ENCODE measurements around the gene STYX.
"Not testable (repeated sequence)": the region's sequence is repeated elsewhere in the genome, so short reads cannot be mapped to it uniquely, and the experiment has no call there.

The STYX gene

DNA sequence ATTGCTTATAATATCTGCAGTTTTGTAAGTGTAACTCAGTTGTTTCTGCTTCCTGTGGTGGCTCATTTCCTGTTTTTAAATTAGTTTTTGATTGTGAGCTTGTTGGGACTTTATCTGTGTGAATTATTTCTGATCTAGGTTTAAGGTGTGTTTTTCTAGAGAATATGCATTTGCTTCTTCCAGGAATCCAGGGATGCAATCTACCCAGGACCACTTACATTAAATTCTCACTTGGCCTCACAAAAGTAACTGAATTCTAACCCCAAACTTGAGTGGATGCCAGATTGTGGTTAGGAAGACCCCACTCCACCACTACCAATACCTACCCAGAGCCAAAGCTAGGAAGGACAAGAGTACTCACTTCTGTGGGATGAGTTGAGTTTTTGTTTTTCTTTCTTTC, 11.9 kb downstream of the STYX start:
- Histone ChIP-seq H3K4me3 (ENCODE audit: low read depth, low read length) (no peak overlapping the region), H3K27ac (no peak overlapping the region), H3K27me3 (replicated peaks) (no peaks in the 10 kb centered on the region), H3K36me3 (replicated peaks) (peaks cover 2% of the 10 kb centered on the region)
- in situ Hi-C loops (cut with HindIII; ENCODE audit: low pct_ligation_motif_present, low sequenced_read_pairs), result no loop called here
- TF ChIP-seq, protein P1, sequence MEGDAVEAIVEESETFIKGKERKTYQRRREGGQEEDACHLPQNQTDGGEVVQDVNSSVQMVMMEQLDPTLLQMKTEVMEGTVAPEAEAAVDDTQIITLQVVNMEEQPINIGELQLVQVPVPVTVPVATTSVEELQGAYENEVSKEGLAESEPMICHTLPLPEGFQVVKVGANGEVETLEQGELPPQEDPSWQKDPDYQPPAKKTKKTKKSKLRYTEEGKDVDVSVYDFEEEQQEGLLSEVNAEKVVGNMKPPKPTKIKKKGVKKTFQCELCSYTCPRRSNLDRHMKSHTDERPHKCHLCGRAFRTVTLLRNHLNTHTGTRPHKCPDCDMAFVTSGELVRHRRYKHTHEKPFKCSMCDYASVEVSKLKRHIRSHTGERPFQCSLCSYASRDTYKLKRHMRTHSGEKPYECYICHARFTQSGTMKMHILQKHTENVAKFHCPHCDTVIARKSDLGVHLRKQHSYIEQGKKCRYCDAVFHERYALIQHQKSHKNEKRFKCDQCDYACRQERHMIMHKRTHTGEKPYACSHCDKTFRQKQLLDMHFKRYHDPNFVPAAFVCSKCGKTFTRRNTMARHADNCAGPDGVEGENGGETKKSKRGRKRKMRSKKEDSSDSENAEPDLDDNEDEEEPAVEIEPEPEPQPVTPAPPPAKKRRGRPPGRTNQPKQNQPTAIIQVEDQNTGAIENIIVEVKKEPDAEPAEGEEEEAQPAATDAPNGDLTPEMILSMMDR (IDR thresholded peaks at IDR 0.05; ENCODE audit: low read depth, low read length, missing control alignments), result no peak
- DNase-seq, result no peak

DNA sequence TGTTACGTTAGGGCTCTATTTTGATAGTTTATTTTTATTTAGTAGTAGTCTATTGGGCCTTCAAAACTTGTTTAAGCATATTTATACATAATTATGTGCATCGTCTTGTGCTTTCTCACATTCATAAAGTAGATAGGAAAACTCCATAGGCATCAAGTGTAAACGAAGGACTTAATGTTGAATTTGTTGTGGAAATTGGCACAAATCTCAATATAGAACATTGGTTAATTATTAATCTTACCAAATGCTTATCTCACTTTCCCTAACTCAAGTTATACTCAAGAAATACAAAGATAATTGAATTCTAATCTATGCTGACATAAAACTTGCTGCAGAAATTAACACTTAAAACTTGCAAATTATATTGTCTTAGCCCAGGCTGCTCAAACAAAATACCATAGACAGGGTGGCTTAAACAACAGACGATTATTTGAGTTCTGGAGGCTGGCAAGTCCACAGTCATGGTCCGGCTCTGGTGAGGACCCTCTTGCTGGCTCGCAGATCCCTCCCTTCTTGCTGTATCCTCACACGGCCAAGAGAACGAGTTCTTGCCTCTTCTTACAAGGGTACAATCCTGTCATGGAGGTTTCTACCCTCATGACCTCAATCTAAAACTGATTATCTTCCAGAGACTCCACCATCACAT, 18.8 kb downstream of the STYX start:
- TF ChIP-seq, protein P1 (IDR thresholded peaks at IDR 0.05; ENCODE audit: low read depth, low read length, missing control alignments), result no peak
- DNase-seq, result no peak
- Histone ChIP-seq H3K36me3 (replicated peaks) (peaks cover 4% of the 10 kb centered on the region), H3K27me3 (replicated peaks) (no peaks in the 10 kb centered on the region), H3K4me3 (ENCODE audit: low read depth, low read length) (no peak overlapping the region), H3K27ac (no peak overlapping the region)
- in situ Hi-C loops (cut with HindIII; ENCODE audit: low pct_ligation_motif_present, low sequenced_read_pairs), result no loop called here

DNA sequence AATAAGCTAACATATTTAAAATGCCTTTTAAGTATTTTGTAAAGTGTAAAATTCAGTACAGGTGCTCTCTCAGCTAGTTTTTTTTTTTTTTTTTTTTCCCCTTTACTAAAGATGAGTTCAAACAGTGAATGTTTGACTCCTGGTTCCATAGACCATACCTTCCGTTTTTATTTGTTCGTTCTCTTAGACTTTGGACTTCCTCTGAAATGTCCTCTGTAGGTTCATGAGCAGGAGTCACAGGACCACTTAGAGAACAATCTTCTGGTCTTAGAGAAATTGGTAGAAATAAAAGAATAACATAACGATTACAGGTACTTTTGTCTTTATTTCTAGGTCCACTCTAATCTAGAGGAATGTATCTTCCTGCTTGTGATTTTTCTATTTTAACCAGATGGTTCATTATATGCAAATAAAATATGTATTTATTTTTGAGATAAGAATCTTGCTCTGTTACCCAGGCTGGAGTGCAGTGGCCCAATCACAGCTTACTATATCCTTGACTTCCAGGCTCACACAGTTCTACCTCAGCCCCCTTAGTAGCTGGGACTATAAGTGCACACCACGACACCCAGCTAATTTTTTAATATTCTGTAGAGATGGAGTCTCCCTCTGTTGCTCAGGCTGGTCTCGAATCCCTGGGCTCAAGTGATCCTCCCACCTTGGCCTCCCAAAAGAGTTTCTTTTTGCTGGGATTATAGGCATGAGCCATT, 25.8 kb downstream of the STYX start:
- TF ChIP-seq, protein P1 (IDR thresholded peaks at IDR 0.05; ENCODE audit: low read depth, low read length, missing control alignments), result no peak
- no peak for DNase-seq
- no peak overlapping the region for H3K4me3 ChIP-seq (ENCODE audit: low read depth, low read length)
- H3K27ac ChIP-seq, result no peak overlapping the region
- in situ Hi-C loops (cut with HindIII; ENCODE audit: low pct_ligation_motif_present, low sequenced_read_pairs), result no loop called here
- H3K27me3 ChIP-seq (replicated peaks), result no peaks in the 10 kb centered on the region
- no peaks in the 10 kb centered on the region for H3K36me3 ChIP-seq (replicated peaks)

DNA sequence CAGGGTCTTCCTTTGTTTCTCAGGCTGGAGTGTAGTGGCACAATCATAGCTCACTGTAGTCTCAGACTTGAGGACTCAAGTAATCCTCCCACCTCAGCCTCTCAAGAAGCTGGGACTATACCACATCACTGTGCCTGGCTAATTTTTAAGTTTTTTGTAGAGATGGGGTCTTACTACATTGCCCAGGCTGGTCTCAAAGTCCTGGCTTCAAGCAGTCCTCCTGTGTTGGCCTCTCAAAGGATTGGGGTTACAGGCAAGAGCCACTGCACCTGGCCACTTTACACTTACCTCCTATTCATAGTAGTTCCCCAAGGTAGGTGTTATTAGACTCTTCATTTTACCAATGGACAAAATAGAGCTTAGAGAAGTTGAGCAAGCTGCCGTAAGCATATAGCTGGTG, 29.2 kb downstream of the STYX start:
- Histone ChIP-seq H3K27me3 (replicated peaks) (no peaks in the 10 kb centered on the region), H3K36me3 (replicated peaks) (peaks cover 2% of the 10 kb centered on the region), H3K27ac (no peak overlapping the region), H3K4me3 (ENCODE audit: low read depth, low read length) (no peak overlapping the region)
- in situ Hi-C loops (cut with HindIII; ENCODE audit: low pct_ligation_motif_present, low sequenced_read_pairs), result no loop called here
- no peak for DNase-seq
- TF ChIP-seq, protein P1 (IDR thresholded peaks at IDR 0.05; ENCODE audit: low read depth, low read length, missing control alignments), result no peak

DNA sequence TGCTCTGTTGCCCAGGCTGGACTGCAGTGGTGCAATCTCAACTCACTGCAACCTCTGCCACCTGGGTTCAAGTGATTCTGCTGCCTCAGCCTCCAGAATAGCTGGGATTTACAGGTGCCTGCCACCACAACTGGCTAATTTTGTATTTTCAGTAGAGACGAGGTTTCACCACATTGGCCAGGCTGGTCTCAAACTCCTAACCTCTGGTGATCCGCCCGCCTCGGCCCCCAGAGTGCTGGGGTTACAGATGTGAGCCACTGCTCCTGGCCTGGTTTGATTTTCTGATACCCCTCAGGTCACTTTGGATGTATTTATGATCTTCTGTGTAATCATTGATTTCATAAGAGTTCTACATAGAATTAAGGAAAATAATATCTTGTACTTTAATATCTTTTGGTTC, 33.0 kb downstream of the STYX start:
- H3K27ac ChIP-seq; H3K36me3 ChIP-seq (replicated peaks); DNase-seq; H3K27me3 ChIP-seq (replicated peaks); in situ Hi-C loops (cut with HindIII; ENCODE audit: low pct_ligation_motif_present, low sequenced_read_pairs); H3K4me3 ChIP-seq (ENCODE audit: low read depth, low read length): not testable (repeated sequence)

DNA sequence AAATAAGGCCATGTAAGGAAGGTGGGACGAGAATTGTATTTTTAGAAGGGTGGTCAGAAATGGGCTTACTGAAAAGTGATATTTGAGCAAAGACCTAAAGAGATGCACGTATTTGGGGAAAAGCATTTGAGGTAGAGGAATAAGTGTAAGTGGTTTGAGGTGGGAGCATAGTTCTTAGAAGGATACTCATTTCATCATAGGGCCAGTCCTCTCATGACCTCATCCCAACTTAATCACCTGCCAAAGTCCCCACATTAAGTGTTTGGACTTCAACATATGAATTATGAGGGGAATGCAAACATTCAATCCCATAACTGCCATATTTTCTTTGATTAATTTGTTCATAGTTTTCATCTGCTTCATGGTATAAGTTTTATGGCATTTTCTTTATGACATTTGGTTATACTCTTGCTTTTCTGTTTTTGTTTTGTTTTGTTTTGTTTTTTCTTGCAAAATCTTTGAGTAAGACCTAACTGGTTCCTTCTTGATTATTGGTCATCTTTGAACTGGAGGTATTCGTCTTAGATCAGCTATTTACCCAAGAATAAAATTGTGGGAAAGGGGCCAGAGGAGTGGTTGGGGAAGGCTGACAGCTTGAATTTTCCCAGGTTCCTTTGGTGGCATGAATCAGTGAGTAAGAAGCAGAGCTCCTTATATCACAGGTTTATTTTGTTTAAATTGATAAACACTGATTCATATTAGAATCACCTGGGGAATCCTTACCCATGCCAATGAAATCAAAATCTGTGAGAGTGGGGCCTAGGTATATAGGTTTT, 37.3 kb downstream of the STYX start:
- Histone ChIP-seq H3K27ac (no peak overlapping the region), H3K27me3 (replicated peaks) (no peaks in the 10 kb centered on the region), H3K4me3 (ENCODE audit: low read depth, low read length) (no peak overlapping the region), H3K36me3 (replicated peaks) (peaks cover 5% of the 10 kb centered on the region)
- in situ Hi-C loops (cut with HindIII; ENCODE audit: low pct_ligation_motif_present, low sequenced_read_pairs), result no loop called here
- TF ChIP-seq, protein P1 (IDR thresholded peaks at IDR 0.05; ENCODE audit: low read depth, low read length, missing control alignments), result no peak
- no peak for DNase-seq

Measured in brain microvascular endothelial cell (primary cell).